ENCODE data around the gene RRP1.

- TF ChIP-seq YY1 (IDR thresholded peaks at IDR 0.05; ENCODE audit: insufficient read depth, insufficient read length) (no peak), ZNF274 (IDR thresholded peaks at IDR 0.05; ENCODE audit: low read depth, low read length) (no peak), SUZ12 (IDR thresholded peaks at IDR 0.05; ENCODE audit: extremely low read depth, insufficient read depth, insufficient read length) (no peak)
Measured at GRCh38 chr21:43794311-43794710, 4.9 kb downstream of the RRP1 start.
